GM23338 (cell line): Measurements from ENCODE around the gene CEP135. TPM values are rescaled to one million over a fixed set of nuclear protein-coding genes. Genes with fewer than 3 reads are reported as not detected.

Experiments used
- ATAC-seq: fragments of 200-7000 bp; cut with Tn5 transposase; 3 replicates; pipeline ENCODE4 v1.9.1; 2020
- DNase-seq: peaks from one replicate; pipeline ENCODE4 v3.0.0-alpha.2; 2015; ENCODE audit warnings: low spot score
- H2AFZ ChIP-seq: fragments of 200-600 bp; sonication (generic); 2 replicates; pipeline ENCODE4 v1.8.0; 2016; ENCODE audit warnings: antibody characterized with exemption, mild to moderate bottlenecking, moderate library complexity
- H3F3A ChIP-seq: fragments of 200-600 bp; sonication (generic); replicated peaks from 2 replicates; pipeline ENCODE4 v1.8.0; 2017; ENCODE audit warnings: antibody characterized with exemption, mixed run types, low read depth
- H3K27ac ChIP-seq: fragments of 200-600 bp; sonication (generic); 2 replicates; pipeline ENCODE4 v1.6.1; 2016; ENCODE audit warnings: low read depth
- H3K27me3 ChIP-seq: fragments of 200-600 bp; sonication (generic); 2 replicates; pipeline ENCODE4 v1.8.0; 2016; ENCODE audit warnings: mild to moderate bottlenecking, mixed run types, moderate library complexity; ENCODE audit not compliant: insufficient read depth
- H3K36me3 ChIP-seq: fragments of 200-600 bp; sonication (generic); 2 replicates; pipeline ENCODE4 v1.8.0; 2016; ENCODE audit warnings: mild to moderate bottlenecking; ENCODE audit not compliant: insufficient read depth
- H3K4me1 ChIP-seq: fragments of 200-600 bp; sonication (generic); 2 replicates; pipeline ENCODE4 v1.8.0; 2016; ENCODE audit warnings: mild to moderate bottlenecking, moderate library complexity; ENCODE audit not compliant: insufficient read depth
- H3K4me2 ChIP-seq: fragments of 200-600 bp; sonication (generic); 2 replicates; pipeline ENCODE4 v1.7.1; 2017; ENCODE audit warnings: mixed run types
- H3K4me3 ChIP-seq: fragments of 200-600 bp; sonication (generic); 2 replicates; pipeline ENCODE4 v1.6.1; 2016; ENCODE audit warnings: mixed run types
- H3K79me2 ChIP-seq: fragments of 200-600 bp; sonication (generic); replicated peaks from 2 replicates; pipeline ENCODE4 v1.8.0; 2017; ENCODE audit warnings: mild to moderate bottlenecking; ENCODE audit not compliant: insufficient read depth
- H3K9me2 ChIP-seq: fragments of 200-600 bp; sonication (generic); 2 replicates; pipeline ENCODE4 v1.8.0; 2017; ENCODE audit not compliant: insufficient read depth
- H4K20me1 ChIP-seq: fragments of 200-600 bp; sonication (generic); replicated peaks from 2 replicates; pipeline ENCODE4 v1.8.0; 2017; ENCODE audit warnings: mild to moderate bottlenecking; ENCODE audit not compliant: insufficient read depth
- H3K27ac Mint-ChIP-seq: 2 replicates; pipeline ENCODE4 v1.8.0; 2020; ENCODE audit warnings: inconsistent platforms, mild to moderate bottlenecking, moderate library complexity, mixed read lengths
- H3K27me3 Mint-ChIP-seq: 3 replicates; pipeline ENCODE4 v1.8.0; 2022; ENCODE audit warnings: low read depth, mild to moderate bottlenecking, moderate library complexity, mixed read lengths, inconsistent platforms; ENCODE audit not compliant: insufficient read depth, poor library complexity
- H3K36me3 Mint-ChIP-seq: 3 replicates; pipeline ENCODE4 v1.8.0; 2021; ENCODE audit warnings: low read depth, mild to moderate bottlenecking, inconsistent platforms, moderate library complexity, mixed read lengths
- H3K4me1 Mint-ChIP-seq: 3 replicates; pipeline ENCODE4 v1.8.0; 2020; ENCODE audit warnings: mild to moderate bottlenecking, inconsistent platforms, mixed read lengths
- H3K4me3 Mint-ChIP-seq: 3 replicates; pipeline ENCODE4 v1.8.0; 2021; ENCODE audit warnings: moderate library complexity, mild to moderate bottlenecking, inconsistent platforms, mixed read lengths
- H3K9me3 Mint-ChIP-seq: 3 replicates; pipeline ENCODE4 v1.8.0; 2020; ENCODE audit warnings: moderate library complexity, mild to moderate bottlenecking, inconsistent platforms, mixed read lengths
- CREB1 ChIP-seq: fragments of 250-450 bp; sonication (Bioruptor Pico); IDR thresholded peaks from 2 replicates; pipeline ENCODE4 v1.5.0; 2020; ENCODE audit warnings: low read depth, mild to moderate bottlenecking, moderate library complexity
- EZH2 ChIP-seq: fragments of 200-600 bp; sonication (generic); IDR thresholded peaks from one replicate; pipeline ENCODE4 v1.8.0; 2017; ENCODE audit warnings: antibody characterized with exemption, mild to moderate bottlenecking, low read depth; ENCODE audit not compliant: unreplicated experiment
- EZH2phosphoT487 ChIP-seq: fragments of 200-600 bp; sonication (generic); IDR thresholded peaks from one replicate; pipeline ENCODE4 v1.8.1; 2018; ENCODE audit warnings: antibody characterized with exemption; ENCODE audit not compliant: unreplicated experiment
- NANOG ChIP-seq: IDR thresholded peaks from 2 replicates; pipeline ENCODE4 v1.6.1; 2016; ENCODE audit warnings: antibody characterized with exemption, borderline replicate concordance
- STAT1 ChIP-seq: IDR thresholded peaks from one replicate; pipeline ENCODE4 v1.6.1; 2016; ENCODE audit warnings: antibody characterized with exemption; ENCODE audit not compliant: unreplicated experiment
- ZNF114 ChIP-seq: fragments of 250-450 bp; sonication (Bioruptor Pico); IDR thresholded peaks from 2 replicates; pipeline ENCODE4 v1.5.0; 2020; ENCODE audit warnings: mild to moderate bottlenecking, moderate library complexity
- ZNF331 ChIP-seq: fragments of 250-450 bp; sonication (Bioruptor Pico); IDR thresholded peaks from 2 replicates; pipeline ENCODE4 v1.5.0; 2020; ENCODE audit warnings: low read depth, mild to moderate bottlenecking, moderate library complexity
- polyA plus RNA-seq: library from polyadenylated mRNA; unstranded; fragments of >200 nt; fragmentation: Nextera tagmentation; extraction: Ambion mirVana; gene quantifications from 2 replicates; pipeline ENCODE4 v1.2.1, GENCODE V29; 2016
- total RNA-seq: library from RNA; depleted of rRNA; stranded (reverse); fragments of >200 nt; shearing (Covaris generic); gene quantifications from 2 replicates; pipeline ENCODE4 v1.2.3, GENCODE V29; 2014
- TF ChIP-seq, protein P1 (sequence below): IDR thresholded peaks from 2 replicates; pipeline ENCODE4 v1.6.1; 2016; ENCODE audit warnings: antibody characterized with exemption
- TF ChIP-seq, protein P2 (sequence below), 2 experiments: fragments of 200-600 bp in 1 of 2; sonication (generic) in 1 of 2; conservative IDR thresholded peaks; 2 replicates each; pipeline versions ENCODE4 v1.5.1 to v1.6.1; 2016 to 2017; ENCODE audit warnings: antibody characterized with exemption in 2 of 2, low read depth in 2 of 2, mild to moderate bottlenecking in 2 of 2, moderate library complexity in 1 of 2
- TF ChIP-seq, protein P3 (sequence below): IDR thresholded peaks from one replicate; pipeline ENCODE4 v1.6.1; 2018; ENCODE audit warnings: antibody characterized with exemption; ENCODE audit not compliant: unreplicated experiment

Gene CEP135
- total and polyA plus RNA-seq, 2 experiments from 2014 or later, result 11.8 to 15.7 TPM

DNA sequence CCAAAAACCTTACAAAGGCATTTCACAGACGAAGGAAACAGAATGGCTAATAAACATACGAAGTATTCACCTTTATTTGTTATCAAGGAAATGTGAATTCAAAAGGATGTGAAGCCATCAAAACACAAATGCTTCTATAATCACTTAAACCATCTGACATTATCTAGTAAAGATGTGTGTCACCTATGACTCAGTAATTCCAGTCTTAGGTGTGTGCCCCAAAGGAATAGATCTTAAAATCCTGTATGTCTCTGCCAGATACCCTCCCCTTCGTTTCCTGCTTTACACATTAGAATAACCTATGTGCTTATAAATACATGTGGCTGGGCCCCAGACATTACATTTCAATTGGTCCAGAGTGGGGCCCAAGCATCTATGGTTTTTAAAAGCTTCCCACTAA is 41.8 kb upstream of the CEP135 start:
- H3K4me3 Mint-ChIP-seq, result no peak overlapping the region
- no peaks in the 10 kb centered on the region for H4K20me1 ChIP-seq
- H3K4me1 Mint-ChIP-seq, result no peaks in the 10 kb centered on the region
- H3K79me2 ChIP-seq, result no peaks in the 10 kb centered on the region
- H3K9me2 ChIP-seq, result no peaks in the 10 kb centered on the region
- DNase-seq, result no peak
- H3K4me1 ChIP-seq, result no peaks in the 10 kb centered on the region
- no peak overlapping the region for H3K4me2 ChIP-seq
- no peak for ATAC-seq
- H3K27ac Mint-ChIP-seq, result no peak overlapping the region
- no peak overlapping the region for H3K4me3 ChIP-seq
- H3K36me3 Mint-ChIP-seq, result no peaks in the 10 kb centered on the region; the same call in 2 of the 3 replicates
- peaks cover 5% of the 10 kb centered on the region for H3K27me3 Mint-ChIP-seq
- no peaks in the 10 kb centered on the region for H3K36me3 ChIP-seq
- H3F3A ChIP-seq, result no peaks in the 10 kb centered on the region
- H3K27me3 ChIP-seq, result no peaks in the 10 kb centered on the region
- H2AFZ ChIP-seq, result no peak overlapping the region
- TF ChIP-seq, protein P1, sequence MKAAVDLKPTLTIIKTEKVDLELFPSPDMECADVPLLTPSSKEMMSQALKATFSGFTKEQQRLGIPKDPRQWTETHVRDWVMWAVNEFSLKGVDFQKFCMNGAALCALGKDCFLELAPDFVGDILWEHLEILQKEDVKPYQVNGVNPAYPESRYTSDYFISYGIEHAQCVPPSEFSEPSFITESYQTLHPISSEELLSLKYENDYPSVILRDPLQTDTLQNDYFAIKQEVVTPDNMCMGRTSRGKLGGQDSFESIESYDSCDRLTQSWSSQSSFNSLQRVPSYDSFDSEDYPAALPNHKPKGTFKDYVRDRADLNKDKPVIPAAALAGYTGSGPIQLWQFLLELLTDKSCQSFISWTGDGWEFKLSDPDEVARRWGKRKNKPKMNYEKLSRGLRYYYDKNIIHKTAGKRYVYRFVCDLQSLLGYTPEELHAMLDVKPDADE, result no peak
- TF ChIP-seq EZH2, result no peak
- TF ChIP-seq, protein P2, sequence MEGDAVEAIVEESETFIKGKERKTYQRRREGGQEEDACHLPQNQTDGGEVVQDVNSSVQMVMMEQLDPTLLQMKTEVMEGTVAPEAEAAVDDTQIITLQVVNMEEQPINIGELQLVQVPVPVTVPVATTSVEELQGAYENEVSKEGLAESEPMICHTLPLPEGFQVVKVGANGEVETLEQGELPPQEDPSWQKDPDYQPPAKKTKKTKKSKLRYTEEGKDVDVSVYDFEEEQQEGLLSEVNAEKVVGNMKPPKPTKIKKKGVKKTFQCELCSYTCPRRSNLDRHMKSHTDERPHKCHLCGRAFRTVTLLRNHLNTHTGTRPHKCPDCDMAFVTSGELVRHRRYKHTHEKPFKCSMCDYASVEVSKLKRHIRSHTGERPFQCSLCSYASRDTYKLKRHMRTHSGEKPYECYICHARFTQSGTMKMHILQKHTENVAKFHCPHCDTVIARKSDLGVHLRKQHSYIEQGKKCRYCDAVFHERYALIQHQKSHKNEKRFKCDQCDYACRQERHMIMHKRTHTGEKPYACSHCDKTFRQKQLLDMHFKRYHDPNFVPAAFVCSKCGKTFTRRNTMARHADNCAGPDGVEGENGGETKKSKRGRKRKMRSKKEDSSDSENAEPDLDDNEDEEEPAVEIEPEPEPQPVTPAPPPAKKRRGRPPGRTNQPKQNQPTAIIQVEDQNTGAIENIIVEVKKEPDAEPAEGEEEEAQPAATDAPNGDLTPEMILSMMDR (conservative IDR thresholded peaks at IDR 0.05; ENCODE audit: low read depth in 2 of 2), result no peak
- TF ChIP-seq CREB1, result no peak
- no peak for TF ChIP-seq ZNF331 (CRISPR knock-in tag)
- H3K9me3 Mint-ChIP-seq, result no peaks in the 10 kb centered on the region; the same call in 2 of the 3 replicates
- no peak overlapping the region for H3K27ac ChIP-seq

DNA sequence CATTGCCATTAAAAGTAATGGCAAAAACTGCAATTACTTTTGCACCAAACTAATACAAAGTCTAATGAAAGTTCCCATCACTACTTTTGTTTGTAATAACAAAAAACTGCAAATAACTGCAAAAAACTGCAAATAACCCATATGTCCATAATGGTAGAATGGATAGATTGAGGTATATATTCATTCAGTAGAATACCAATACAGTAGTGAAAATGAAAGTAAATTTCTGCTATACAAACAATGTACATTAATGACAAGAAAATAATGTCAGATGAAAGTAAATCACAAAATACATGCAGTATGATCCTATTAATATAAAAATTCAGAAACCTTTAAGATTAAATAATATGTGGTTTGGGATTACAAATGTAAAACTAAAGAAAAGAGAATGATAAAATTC is 41.3 kb upstream of the CEP135 start:
- Mint-ChIP-seq H3K9me3 (no peaks in the 10 kb centered on the region; the same call in 2 of the 3 replicates), H3K27me3 (peaks cover 5% of the 10 kb centered on the region), H3K36me3 (no peaks in the 10 kb centered on the region; the same call in 2 of the 3 replicates), H3K4me3 (no peak overlapping the region), H3K27ac (no peak overlapping the region), H3K4me1 (no peaks in the 10 kb centered on the region)
- no peaks in the 10 kb centered on the region for H3K9me2 ChIP-seq
- DNase-seq (no peak), ATAC-seq (no peak)
- H3K4me2 ChIP-seq, result no peak overlapping the region
- H3K36me3 ChIP-seq, result no peaks in the 10 kb centered on the region
- no peaks in the 10 kb centered on the region for H3K27me3 ChIP-seq
- no peaks in the 10 kb centered on the region for H3K4me1 ChIP-seq
- no peak for TF ChIP-seq NANOG
- no peak overlapping the region for H2AFZ ChIP-seq
- H3K79me2 ChIP-seq, result no peaks in the 10 kb centered on the region
- no peaks in the 10 kb centered on the region for H4K20me1 ChIP-seq
- no peaks in the 10 kb centered on the region for H3F3A ChIP-seq
- H3K4me3 ChIP-seq, result no peak overlapping the region
- no peak overlapping the region for H3K27ac ChIP-seq

- Histone ChIP-seq H3K27me3 (no peaks in the 10 kb centered on the region), H3K27ac (no peak overlapping the region), H3K36me3 (no peaks in the 10 kb centered on the region), H3K4me2 (no peak overlapping the region), H3K9me2 (no peaks in the 10 kb centered on the region), H3F3A (no peaks in the 10 kb centered on the region), H4K20me1 (no peaks in the 10 kb centered on the region), H3K79me2 (no peaks in the 10 kb centered on the region), H2AFZ (no peak overlapping the region), H3K4me3 (no peak overlapping the region), H3K4me1 (no peaks in the 10 kb centered on the region)
- ATAC-seq (no peak), DNase-seq (no peak)
- Mint-ChIP-seq H3K27me3 (peaks cover 5% of the 10 kb centered on the region), H3K9me3 (no peaks in the 10 kb centered on the region; the same call in 2 of the 3 replicates), H3K27ac (no peak overlapping the region), H3K36me3 (no peaks in the 10 kb centered on the region; the same call in 2 of the 3 replicates), H3K4me1 (no peaks in the 10 kb centered on the region), H3K4me3 (no peak overlapping the region)
- TF ChIP-seq, protein P3, sequence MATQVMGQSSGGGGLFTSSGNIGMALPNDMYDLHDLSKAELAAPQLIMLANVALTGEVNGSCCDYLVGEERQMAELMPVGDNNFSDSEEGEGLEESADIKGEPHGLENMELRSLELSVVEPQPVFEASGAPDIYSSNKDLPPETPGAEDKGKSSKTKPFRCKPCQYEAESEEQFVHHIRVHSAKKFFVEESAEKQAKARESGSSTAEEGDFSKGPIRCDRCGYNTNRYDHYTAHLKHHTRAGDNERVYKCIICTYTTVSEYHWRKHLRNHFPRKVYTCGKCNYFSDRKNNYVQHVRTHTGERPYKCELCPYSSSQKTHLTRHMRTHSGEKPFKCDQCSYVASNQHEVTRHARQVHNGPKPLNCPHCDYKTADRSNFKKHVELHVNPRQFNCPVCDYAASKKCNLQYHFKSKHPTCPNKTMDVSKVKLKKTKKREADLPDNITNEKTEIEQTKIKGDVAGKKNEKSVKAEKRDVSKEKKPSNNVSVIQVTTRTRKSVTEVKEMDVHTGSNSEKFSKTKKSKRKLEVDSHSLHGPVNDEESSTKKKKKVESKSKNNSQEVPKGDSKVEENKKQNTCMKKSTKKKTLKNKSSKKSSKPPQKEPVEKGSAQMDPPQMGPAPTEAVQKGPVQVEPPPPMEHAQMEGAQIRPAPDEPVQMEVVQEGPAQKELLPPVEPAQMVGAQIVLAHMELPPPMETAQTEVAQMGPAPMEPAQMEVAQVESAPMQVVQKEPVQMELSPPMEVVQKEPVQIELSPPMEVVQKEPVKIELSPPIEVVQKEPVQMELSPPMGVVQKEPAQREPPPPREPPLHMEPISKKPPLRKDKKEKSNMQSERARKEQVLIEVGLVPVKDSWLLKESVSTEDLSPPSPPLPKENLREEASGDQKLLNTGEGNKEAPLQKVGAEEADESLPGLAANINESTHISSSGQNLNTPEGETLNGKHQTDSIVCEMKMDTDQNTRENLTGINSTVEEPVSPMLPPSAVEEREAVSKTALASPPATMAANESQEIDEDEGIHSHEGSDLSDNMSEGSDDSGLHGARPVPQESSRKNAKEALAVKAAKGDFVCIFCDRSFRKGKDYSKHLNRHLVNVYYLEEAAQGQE, result no peak
- no peak for TF ChIP-seq ZNF331 (CRISPR knock-in tag)
- no peak for TF ChIP-seq STAT1
- no peak for TF ChIP-seq CREB1
- TF ChIP-seq EZH2phosphoT487, result no peak
- TF ChIP-seq ZNF114 (CRISPR knock-in tag), result no peak
These were observed 38.6 kb upstream of the CEP135 start for GRCh38 chr4:55910140-55910539.
